Stimulated activated naive CD8-positive, alpha-beta T cell treated with anti-CD3 and anti-CD28 coated beads, Interleukin-15, Interleukin-2, amounts not matched to agents 100 U/mL and 50 U/mL, for 24 hours (primary cell): ENCODE data around the gene XRCC4.
"Not testable (repeated sequence)": the region's sequence is repeated elsewhere in the genome, so short reads cannot be mapped to it uniquely, and the experiment has no call there.

Experiments used
- ATAC-seq: fragments of 150-1000 bp; cut with Tn5 transposase; one replicate; pipeline ENCODE4 v1.10.0; 2021
- DNase-seq: peaks from one replicate; pipeline ENCODE4 v3.0.0; 2021

The XRCC4 gene

DNA sequence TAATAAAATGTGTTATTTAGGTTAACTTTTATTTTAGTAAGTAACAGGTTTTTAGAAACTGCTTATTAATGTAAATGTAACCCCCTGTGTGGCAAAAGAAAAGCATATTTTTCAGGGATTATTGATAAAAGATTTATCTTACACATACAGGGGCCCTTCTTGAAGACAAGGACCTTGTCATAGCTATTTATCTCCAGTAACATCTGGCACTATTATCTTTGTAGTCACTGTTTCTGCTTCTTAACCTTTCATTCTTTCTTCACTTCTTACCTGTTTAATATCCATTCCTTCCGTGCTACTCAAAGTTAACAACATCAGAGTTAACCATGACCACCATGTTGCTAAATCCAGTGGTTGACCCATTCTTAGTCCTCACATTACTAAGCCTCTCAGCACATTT, 276.4 kb downstream of the XRCC4 start:
- DNase-seq (no peak), ATAC-seq (no peak)

GRCh38 chr5:83354958-83355357, 277.6 kb downstream of the XRCC4 start:
- DNase-seq (no peak), ATAC-seq (no peak)

DNA sequence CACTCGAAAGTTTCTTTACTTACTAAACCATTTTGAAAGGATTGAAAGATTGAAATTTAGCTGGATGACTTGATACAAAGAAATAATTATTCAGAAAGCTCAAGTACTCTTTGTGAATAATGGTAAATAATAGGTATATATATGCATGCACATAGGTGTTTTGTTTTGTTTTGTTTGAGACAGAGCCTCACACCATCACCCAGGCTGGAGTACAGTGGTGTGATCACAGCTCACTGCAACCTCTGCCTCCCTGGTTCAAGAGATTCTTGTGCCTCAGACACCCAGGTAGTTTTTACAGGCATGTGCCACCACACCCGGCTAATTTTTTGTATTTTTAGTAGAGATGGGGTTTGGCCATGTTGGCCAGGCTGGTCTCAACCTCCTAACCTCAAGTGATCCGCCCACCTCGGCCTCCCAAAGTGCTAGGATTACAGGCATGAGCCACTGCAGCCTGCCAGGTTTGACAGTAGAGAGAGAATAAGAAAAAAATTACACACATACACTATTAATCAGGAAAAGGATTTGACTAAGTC, 278.2 kb downstream of the XRCC4 start:
- ATAC-seq, DNase-seq: not testable (repeated sequence)

GRCh38 chr5:83357621-83358231, 280.4 kb downstream of the XRCC4 start:
- no peak for ATAC-seq
- no peak for DNase-seq

DNA sequence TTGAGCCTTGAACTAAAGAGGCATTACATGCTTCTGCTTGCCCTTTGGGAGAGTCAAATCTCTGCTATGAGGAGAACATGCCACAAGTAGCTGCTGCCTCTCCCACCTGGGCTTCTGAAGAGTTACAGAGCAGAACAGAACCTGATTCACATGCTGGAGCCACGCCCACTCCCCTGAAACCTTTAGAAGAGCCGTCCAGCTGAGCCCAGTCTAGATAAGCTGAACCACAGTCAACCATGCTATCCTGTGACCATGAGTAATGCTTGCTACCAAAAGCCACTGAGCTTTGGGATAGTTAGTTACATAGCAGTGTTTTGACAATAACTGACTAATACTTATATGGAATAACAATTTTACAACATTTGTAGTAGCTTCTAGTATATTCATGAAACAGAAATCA, 283.2 kb downstream of the XRCC4 start:
- DNase-seq: no peak
- ATAC-seq: no peak

- ATAC-seq (no peak), DNase-seq (no peak)
These were observed 285.2 kb downstream of the XRCC4 start for GRCh38 chr5:83362526-83362925.

GRCh38 chr5:83363111-83363885, 286.0 kb downstream of the XRCC4 start:
- ATAC-seq: no peak

DNA sequence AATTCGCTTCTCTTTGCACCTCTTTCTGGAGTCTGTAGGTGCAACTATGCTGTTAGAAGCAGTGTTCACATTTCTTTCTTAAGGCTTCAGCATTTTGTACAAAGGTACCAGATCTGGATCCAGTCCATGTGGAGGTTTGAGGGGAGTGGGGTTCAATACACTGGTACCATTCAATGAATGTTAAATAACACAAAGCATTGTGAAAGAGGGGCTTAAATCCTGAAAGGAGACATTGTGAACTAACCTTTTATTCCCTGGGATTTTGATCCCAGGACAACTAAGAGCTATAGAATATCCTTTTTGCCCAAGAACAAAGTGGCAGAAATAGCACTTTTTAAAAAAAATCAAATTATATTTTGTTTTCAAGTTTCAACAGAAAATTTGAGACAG, 286.5 kb downstream of the XRCC4 start:
- no peak for ATAC-seq
- no peak for DNase-seq

More at GRCh38 chr5:83363111-83363885, 286.0 kb downstream of the XRCC4 start:
- no peak for DNase-seq

- DNase-seq: no peak
These were observed 287.3 kb downstream of the XRCC4 start for GRCh38 chr5:83364312-83365299.

GRCh38 chr5:83368319-83368718, 291.0 kb downstream of the XRCC4 start:
- no peak for ATAC-seq
- DNase-seq: no peak

More at GRCh38 chr5:83364312-83365299, 287.3 kb downstream of the XRCC4 start:
- no peak for ATAC-seq

DNA sequence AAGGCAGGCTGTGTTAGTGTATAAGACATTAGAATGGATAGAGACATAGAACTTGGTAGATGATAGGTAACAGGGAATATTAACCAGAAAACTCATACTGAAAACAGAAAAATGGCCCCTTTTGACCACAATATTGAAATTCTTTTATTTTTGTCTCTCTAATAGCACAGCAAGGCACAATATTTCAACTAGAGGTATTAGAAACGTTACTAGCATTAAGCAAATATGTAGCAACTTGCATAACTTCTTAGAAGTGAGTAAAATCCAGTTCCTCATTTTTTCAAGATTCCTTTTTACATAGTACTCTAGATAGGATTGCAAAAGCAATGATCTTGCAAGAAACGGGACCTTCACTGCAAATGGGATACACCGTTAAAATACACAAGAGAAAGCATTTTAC, 291.5 kb downstream of the XRCC4 start:
- ATAC-seq: no peak

GRCh38 chr5:83370957-83371356, 293.6 kb downstream of the XRCC4 start:
- ATAC-seq: no peak

More for the DNA sequence above, 291.5 kb downstream of the XRCC4 start:
- DNase-seq: no peak

DNA sequence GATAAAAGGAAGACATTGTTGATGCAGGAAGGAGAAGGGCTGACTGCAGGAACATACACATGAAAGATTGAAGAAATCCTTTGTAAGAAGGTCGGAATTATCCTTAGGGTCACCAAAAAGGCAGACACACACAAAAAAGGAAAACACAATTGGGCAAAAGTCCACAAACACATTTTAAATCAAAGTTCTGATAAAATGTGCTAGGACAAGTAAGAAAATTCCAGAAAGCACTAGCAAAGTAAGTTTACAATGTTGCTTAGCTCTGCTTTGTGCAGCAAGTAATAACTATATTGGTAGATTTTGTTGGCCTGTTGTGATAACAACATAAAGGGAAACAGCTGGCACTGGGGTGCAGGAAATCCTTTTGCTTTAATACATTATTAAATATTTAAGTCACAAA, 294.4 kb downstream of the XRCC4 start:
- ATAC-seq (no peak), DNase-seq (no peak)

More at GRCh38 chr5:83370957-83371356, 293.6 kb downstream of the XRCC4 start:
- DNase-seq: no peak

GRCh38 chr5:83374547-83374946, 297.2 kb downstream of the XRCC4 start:
- no peak for DNase-seq
- no peak for ATAC-seq

GRCh38 chr5:83375049-83375745, 297.9 kb downstream of the XRCC4 start:
- ATAC-seq (no peak), DNase-seq (no peak)

DNA sequence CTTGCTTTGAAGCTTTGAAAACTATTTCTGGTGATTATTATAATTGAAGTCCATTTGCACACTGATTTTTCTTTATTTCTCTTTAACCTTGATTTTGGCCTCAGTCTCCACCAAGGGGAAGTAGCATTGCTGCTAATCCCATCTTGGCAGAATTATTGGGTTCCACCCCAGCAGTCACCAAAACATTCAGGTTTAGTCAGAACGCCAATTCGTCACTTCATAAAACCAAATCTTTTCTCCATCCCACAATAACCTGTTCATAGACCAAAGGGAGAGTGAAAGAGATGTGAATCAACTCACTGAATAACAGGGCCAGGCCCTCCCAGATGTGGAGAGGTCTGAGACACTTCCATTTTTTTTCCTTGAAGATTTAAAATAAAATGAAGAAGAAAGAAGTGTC, 299.1 kb downstream of the XRCC4 start:
- DNase-seq (no peak), ATAC-seq (no peak)

GRCh38 chr5:83377131-83377865, 300.0 kb downstream of the XRCC4 start:
- DNase-seq: no peak
- no peak for ATAC-seq

DNA sequence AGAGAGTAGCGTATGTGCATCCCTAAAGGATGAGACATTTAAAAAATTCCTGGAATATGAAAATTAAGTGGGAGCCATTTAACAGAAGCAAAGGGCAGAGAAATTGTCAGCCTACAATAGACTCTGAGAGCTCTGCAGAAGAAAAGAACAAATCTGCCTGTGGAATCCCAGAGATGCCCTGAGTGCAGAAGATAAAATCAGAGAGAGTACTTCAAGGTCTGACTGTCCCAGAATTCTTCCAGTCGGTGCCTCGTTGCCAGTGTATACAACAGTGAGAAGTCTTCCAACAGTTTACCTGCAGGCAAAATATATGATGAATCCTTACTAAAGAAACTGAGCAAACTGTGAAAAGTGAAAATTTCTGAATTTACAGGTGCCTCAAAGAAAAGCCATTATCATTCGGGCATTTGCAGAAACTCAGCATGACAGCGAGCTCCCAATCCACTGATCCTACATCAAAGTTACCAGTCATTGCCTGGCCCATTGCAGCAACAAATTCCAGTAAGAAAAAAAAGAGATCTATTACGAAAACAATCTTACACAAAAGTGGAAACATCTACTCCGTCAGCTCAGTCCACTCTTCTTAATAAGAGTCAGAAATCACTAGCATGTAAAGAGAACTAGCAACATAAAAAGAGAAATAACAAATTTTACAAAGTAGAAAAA, 301.4 kb downstream of the XRCC4 start:
- DNase-seq (no peak), ATAC-seq (no peak)

DNA sequence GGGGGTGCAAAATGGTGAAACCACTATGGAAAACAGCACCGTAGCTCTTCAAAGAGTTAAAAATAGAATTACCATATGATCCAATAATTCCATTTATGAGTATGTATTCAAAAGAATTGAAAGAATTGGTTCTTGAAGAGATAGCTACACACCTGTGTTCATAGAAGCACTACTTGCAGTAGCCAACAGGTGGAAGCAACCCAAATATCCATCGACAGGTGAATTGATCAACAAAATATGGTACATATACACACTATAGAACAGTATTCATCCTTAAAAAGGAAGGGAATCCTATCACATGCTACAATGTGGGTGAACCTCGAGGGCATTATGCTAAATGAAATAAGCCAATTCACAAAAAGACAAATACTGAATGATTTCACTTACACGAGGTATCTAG, 308.5 kb downstream of the XRCC4 start:
- ATAC-seq (no peak), DNase-seq (no peak)

DNA sequence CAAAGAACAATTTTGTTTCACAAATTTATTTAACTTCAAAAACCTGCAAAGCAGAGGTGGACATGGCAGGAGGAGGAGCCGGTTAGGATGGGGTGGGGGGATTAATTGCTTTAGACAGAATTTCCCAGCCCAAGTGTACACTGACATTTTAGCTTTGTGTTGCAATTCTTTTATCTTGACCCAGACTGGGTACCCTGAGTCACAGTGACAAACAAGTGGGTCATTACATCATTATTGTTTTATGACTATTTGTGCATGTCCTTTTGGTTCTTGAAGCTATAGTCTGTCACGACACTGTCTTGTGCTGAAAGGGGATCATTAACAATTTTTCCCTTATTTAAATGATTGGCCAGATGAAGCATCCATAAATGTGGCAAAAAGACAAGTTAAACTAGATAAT, 309.7 kb downstream of the XRCC4 start:
- no peak for DNase-seq
- ATAC-seq: no peak
